ENCODE results near the gene GABRD. TPM values are rescaled to one million over a fixed set of nuclear protein-coding genes. Genes with fewer than 3 reads are reported as not detected.
A peak's percentile ranks its signal among the peaks of the same experiment; 100 is the strongest.

The GABRD gene
- total RNA-seq, 1 donor from 2014 or later: 2.5 TPM

- Mint-ChIP-seq H3K4me1 (ENCODE audit: low read depth, unreplicated experiment) (peaks cover 21% of the 10 kb centered on the region), H3K27me3 (ENCODE audit: unreplicated experiment) (peaks cover 11% of the 10 kb centered on the region), H3K9me3 (ENCODE audit: unreplicated experiment) (peaks cover 22% of the 10 kb centered on the region)
Measured at GRCh38 chr1:2070016-2070415, 50.9 kb downstream of the GABRD start.

GRCh38 chr1:2070800-2071530, 51.8 kb downstream of the GABRD start:
- Mint-ChIP-seq H3K4me3 (ENCODE audit: unreplicated experiment) (no peak overlapping the region), H3K27ac (ENCODE audit: unreplicated experiment) (no peak overlapping the region), H3K27me3 (ENCODE audit: unreplicated experiment) (peaks cover 11% of the 10 kb centered on the region), H3K4me1 (ENCODE audit: low read depth, unreplicated experiment) (peaks cover 28% of the 10 kb centered on the region), H3K36me3 (ENCODE audit: unreplicated experiment) (peaks cover 6% of the 10 kb centered on the region), H3K9me3 (ENCODE audit: unreplicated experiment) (peaks cover 14% of the 10 kb centered on the region)
- TF ChIP-seq CTCF (IDR thresholded peaks at IDR 0.05; ENCODE audit: partially characterized antibody, unreplicated experiment): no peak
- no peak for DNase-seq

More at GRCh38 chr1:2070016-2070415, 50.9 kb downstream of the GABRD start:
- DNase-seq: no peak
- H3K4me3 Mint-ChIP-seq (ENCODE audit: unreplicated experiment): no peak overlapping the region
- no peak for TF ChIP-seq CTCF (IDR thresholded peaks at IDR 0.05; ENCODE audit: partially characterized antibody, unreplicated experiment)
- H3K27ac Mint-ChIP-seq (ENCODE audit: unreplicated experiment): no peak overlapping the region
- H3K36me3 Mint-ChIP-seq (ENCODE audit: unreplicated experiment): peaks cover 12% of the 10 kb centered on the region

GRCh38 chr1:2072109-2072806, 53.1 kb downstream of the GABRD start:
- Mint-ChIP-seq H3K9me3 (ENCODE audit: unreplicated experiment) (peaks cover 4% of the 10 kb centered on the region), H3K4me3 (ENCODE audit: unreplicated experiment) (peak overlapping the region; percentile 72), H3K4me1 (ENCODE audit: low read depth, unreplicated experiment) (peaks cover 30% of the 10 kb centered on the region), H3K27me3 (ENCODE audit: unreplicated experiment) (peaks cover 15% of the 10 kb centered on the region), H3K36me3 (ENCODE audit: unreplicated experiment) (peaks cover 3% of the 10 kb centered on the region), H3K27ac (ENCODE audit: unreplicated experiment) (peak overlapping the region; percentile 52)
- DNase-seq: no peak
- TF ChIP-seq CTCF (IDR thresholded peaks at IDR 0.05; ENCODE audit: partially characterized antibody, unreplicated experiment): no peak

GRCh38 chr1:2072891-2073290, 53.7 kb downstream of the GABRD start:
- Mint-ChIP-seq H3K4me3 (ENCODE audit: unreplicated experiment) (no peak overlapping the region), H3K9me3 (ENCODE audit: unreplicated experiment) (peaks cover 8% of the 10 kb centered on the region), H3K36me3 (ENCODE audit: unreplicated experiment) (peaks cover 9% of the 10 kb centered on the region), H3K27ac (ENCODE audit: unreplicated experiment) (peak overlapping the region; percentile 98), H3K4me1 (ENCODE audit: low read depth, unreplicated experiment) (peaks cover 27% of the 10 kb centered on the region), H3K27me3 (ENCODE audit: unreplicated experiment) (peaks cover 13% of the 10 kb centered on the region)
- TF ChIP-seq CTCF (IDR thresholded peaks at IDR 0.05; ENCODE audit: partially characterized antibody, unreplicated experiment): no peak
- no peak for DNase-seq

Measured in glutamatergic neuron (in vitro differentiated cells).